ENCODE results near the gene MARCO. TPM values are rescaled to one million over a fixed set of nuclear protein-coding genes. Genes with fewer than 3 reads are reported as not detected.

The MARCO gene
- total and polyA plus RNA-seq, 10 donors, result 3.0 to 155 (median 24.3) TPM

DNA sequence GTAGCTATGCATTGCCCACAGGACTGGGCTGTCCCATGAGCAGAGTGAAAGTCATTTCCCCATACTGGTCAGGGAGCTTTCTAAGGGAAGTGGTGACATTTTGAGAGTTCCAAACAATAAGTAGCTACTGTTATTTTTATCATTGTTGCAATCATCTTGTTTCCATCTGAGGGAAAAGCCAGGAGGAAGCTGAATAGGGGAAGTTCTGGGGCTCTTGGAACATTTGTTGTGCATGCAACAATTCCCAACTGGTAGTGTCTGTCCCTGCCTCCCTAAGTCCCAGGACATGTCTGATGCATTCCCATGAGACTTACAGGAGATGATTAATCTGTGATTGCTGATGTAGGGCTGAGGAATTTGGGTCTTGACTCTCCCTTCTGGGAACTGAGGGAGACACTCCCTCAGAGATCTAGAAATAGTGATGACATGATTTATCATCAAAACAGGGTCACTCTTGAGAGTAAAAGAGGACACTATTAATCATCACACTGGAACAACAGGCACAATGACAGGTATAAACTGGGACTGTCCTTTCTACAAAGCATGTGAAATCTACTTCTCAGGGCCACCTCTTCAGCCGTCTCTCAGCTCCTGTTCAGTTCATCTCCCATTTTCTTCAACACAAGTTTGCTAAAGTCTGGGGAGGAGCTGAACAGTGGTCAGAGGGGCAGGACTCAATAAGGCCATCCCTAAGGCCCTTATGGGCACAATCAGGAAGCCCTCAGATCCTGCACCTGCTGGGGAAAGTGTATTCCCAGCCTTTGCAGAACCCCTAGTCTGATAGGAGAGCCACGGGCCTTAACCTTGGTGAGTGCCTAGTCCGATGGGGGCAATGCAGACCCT lies 28.0 kb upstream of the MARCO start:
- no peak overlapping the region for H3K4me3 ChIP-seq
- intact Hi-C loops (cut with DNase I; ENCODE audit: low total_unique reads), result no loop called here
- no peak for DNase-seq
- TF ChIP-seq POLR2AphosphoS5 (IDR thresholded peaks at IDR 0.05) (no peak), POLR2A (IDR thresholded peaks at IDR 0.05) (no peak)
- TF ChIP-seq, protein P1, sequence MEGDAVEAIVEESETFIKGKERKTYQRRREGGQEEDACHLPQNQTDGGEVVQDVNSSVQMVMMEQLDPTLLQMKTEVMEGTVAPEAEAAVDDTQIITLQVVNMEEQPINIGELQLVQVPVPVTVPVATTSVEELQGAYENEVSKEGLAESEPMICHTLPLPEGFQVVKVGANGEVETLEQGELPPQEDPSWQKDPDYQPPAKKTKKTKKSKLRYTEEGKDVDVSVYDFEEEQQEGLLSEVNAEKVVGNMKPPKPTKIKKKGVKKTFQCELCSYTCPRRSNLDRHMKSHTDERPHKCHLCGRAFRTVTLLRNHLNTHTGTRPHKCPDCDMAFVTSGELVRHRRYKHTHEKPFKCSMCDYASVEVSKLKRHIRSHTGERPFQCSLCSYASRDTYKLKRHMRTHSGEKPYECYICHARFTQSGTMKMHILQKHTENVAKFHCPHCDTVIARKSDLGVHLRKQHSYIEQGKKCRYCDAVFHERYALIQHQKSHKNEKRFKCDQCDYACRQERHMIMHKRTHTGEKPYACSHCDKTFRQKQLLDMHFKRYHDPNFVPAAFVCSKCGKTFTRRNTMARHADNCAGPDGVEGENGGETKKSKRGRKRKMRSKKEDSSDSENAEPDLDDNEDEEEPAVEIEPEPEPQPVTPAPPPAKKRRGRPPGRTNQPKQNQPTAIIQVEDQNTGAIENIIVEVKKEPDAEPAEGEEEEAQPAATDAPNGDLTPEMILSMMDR (IDR thresholded peaks at IDR 0.05 in 8 of 11, conservative IDR thresholded peaks at IDR 0.05 in 3 of 11), result no peak
- H3K36me3 ChIP-seq, result no peaks in the 10 kb centered on the region
- no peaks in the 10 kb centered on the region for H3K4me1 ChIP-seq
- WGBS, 5 donors, result 62 to 88% (median 86%) methylated on average over 3 of the region's 3 CpGs
- no peak overlapping the region for H3K27ac ChIP-seq
- peaks cover 0 to 6% (median 0%) of the 10 kb centered on the region in 7 donors for H3K27me3 ChIP-seq (replicated peaks in 1 of 7)
- peaks cover 0 to 8% (median 0%) of the 10 kb centered on the region in 8 donors for H3K9me3 ChIP-seq

DNA sequence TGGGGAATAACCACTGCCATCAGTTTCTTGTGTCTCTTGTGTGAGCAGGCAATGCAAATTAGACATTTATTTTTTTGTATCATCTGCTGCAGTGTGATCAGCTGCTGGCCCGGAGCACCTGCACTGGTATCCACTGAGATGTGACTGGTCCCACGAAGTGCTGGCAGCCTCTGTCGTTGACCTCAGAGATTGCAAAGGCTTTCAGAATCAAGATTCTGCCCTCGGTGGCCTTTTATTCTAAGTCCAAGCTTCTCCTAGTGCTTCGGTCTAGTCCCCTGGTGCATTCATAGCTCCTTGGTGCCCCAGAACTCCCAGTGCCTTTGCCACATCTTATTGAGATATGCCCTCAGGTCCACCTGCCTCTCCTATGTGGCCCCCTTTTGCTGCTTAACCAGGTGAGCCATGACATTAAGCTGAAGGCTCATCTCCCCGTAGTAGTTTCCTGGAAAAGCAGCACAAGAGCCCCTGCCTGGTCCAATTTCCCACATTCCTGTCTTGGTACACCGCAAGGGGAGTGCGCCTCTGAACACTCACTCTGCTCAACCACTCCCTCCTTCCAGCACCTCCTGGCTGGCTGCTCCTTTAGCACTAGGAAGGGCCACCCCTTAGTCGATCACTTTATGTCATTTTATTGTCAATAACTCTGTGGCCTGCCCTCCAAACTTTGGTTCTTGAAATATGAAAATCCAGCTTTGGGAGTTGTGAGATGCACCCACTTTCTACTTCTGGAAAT lies 27.1 kb upstream of the MARCO start:
- intact Hi-C loops (cut with DNase I; ENCODE audit: low total_unique reads), result no loop called here
- H3K27ac ChIP-seq, result no peak overlapping the region
- H3K4me1 ChIP-seq, result no peaks in the 10 kb centered on the region
- H3K4me3 ChIP-seq, result no peak overlapping the region
- H3K27me3 ChIP-seq (replicated peaks in 1 of 7), result peaks cover 0 to 6% (median 0%) of the 10 kb centered on the region in 7 donors
- WGBS, 5 donors, result 81 to 86% (median 84%) methylated on average over 9 of the region's 9 CpGs
- no peaks in the 10 kb centered on the region for H3K36me3 ChIP-seq
- TF ChIP-seq, protein P1 (IDR thresholded peaks at IDR 0.05 in 8 of 11, conservative IDR thresholded peaks at IDR 0.05 in 3 of 11), result no peak
- TF ChIP-seq POLR2AphosphoS5 (IDR thresholded peaks at IDR 0.05) (no peak), POLR2A (IDR thresholded peaks at IDR 0.05) (no peak)
- no peak for DNase-seq
- peaks cover 0 to 8% (median 0%) of the 10 kb centered on the region in 8 donors for H3K9me3 ChIP-seq

DNA sequence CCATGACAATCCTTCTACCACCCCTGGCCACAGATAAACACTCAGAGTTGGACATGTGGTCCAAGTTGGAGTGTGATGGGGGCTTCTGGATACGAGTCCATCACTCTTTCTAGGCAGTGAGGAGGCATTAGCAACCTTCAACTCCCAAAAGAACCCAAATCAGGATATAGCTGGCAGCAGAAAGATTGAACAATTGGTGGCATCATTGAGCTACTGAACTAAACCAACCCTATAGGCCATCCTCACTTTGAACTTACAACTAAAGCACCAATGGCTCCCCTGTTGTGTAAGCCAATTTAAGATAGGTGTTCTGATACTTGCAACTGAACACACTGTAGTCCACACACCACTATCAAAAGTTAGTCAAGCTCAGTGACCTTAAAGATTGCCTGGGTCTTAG lies 24.0 kb upstream of the MARCO start:
- no peak for TF ChIP-seq POLR2AphosphoS5 (IDR thresholded peaks at IDR 0.05)
- TF ChIP-seq POLR2A (IDR thresholded peaks at IDR 0.05), result no peak
- TF ChIP-seq, protein P1 (IDR thresholded peaks at IDR 0.05 in 8 of 11, conservative IDR thresholded peaks at IDR 0.05 in 3 of 11), result no peak
- H3K27ac ChIP-seq, result no peak overlapping the region
- intact Hi-C loops (cut with DNase I; ENCODE audit: low total_unique reads), result no loop called here
- no peaks in the 10 kb centered on the region for H3K4me1 ChIP-seq
- no peaks in the 10 kb centered on the region for H3K9me3 ChIP-seq
- no peaks in the 10 kb centered on the region for H3K36me3 ChIP-seq
- peaks cover 0 to 12% (median 0%) of the 10 kb centered on the region in 7 donors for H3K27me3 ChIP-seq (replicated peaks in 1 of 7)
- DNase-seq, result no peak
- no peak overlapping the region for H3K4me3 ChIP-seq
- WGBS, 5 donors, result 49 to 70% (median 64%) methylated on average over 1 of the region's 1 CpG

DNA sequence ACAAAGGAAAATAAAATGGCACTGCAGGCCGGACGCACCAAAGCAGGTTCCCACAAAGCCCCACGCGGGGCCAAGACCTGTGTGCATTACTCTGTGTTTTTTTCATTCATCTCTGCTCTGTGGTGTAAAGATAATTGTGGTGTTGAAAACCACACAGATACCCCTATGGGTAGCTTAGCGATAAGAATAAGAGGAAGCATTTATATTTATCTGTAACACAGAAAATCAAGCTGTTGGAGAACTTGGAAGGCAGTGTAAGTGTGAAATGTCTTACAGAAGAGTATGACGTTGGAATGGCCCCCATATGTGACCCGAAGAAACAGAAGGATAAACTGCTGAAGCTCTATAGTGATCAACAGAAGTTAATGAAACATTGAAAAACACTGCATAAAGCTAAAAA lies 20.3 kb upstream of the MARCO start:
- intact Hi-C loops (cut with DNase I; ENCODE audit: low total_unique reads), result no loop called here
- WGBS, 5 donors, result 32 to 49% (median 41%) methylated on average over 7 of the region's 7 CpGs
- Histone ChIP-seq H3K9me3 (no peaks in the 10 kb centered on the region), H3K36me3 (no peaks in the 10 kb centered on the region), H3K27ac (no peak overlapping the region), H3K4me3 (no peak overlapping the region), H3K4me1 (peaks cover 0 to 6% (median 0%) of the 10 kb centered on the region in 6 donors), H3K27me3 (replicated peaks in 1 of 7) (peaks cover 0 to 15% (median 0%) of the 10 kb centered on the region in 7 donors)
- DNase-seq, result no peak
- TF ChIP-seq POLR2A (IDR thresholded peaks at IDR 0.05) (no peak), POLR2AphosphoS5 (IDR thresholded peaks at IDR 0.05) (no peak)
- TF ChIP-seq, protein P1 (IDR thresholded peaks at IDR 0.05 in 8 of 11, conservative IDR thresholded peaks at IDR 0.05 in 3 of 11), result no peak

All from spleen (tissue), 11 donors.